HG03045 (cell line): ENCODE data around the gene ENOX1.
A peak's percentile ranks its signal among the peaks of the same experiment; 100 is the strongest.

Source experiments
- ATAC-seq: cut with Tn5 transposase; IDR thresholded peaks from one replicate; pipeline ENCODE4 v1.9.1; 2021; ENCODE audit warnings: mild to moderate bottlenecking, moderate library complexity; ENCODE audit not compliant: unreplicated experiment

The ENOX1 gene

GRCh38 chr13:43676320-43676719, 110.5 kb downstream of the ENOX1 start:
- peak; percentile 99 for ATAC-seq

DNA sequence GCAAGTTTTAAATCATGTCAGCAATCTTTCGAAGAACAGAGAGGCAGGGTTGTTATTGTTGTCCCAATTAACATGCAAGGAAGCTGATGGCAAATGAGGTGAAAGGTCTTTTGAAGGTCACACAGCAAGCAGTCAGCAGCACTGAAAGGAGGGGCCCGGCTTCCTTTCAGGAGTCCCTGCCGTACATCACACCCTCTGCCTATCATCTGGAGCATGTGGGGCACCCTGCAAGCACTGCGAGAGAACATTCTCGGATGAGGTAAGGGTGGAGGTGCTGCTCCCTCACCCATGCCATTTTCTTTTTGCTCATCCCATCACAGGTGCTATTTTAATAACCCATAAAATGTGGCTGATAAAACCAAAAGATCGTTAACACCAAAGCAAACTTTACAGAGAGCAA, 111.2 kb downstream of the ENOX1 start:
- no peak for ATAC-seq

- no peak for ATAC-seq
Measured at GRCh38 chr13:43669964-43670363, 116.8 kb downstream of the ENOX1 start.

- no peak for ATAC-seq
Measured at GRCh38 chr13:43669101-43669500, 117.7 kb downstream of the ENOX1 start.

GRCh38 chr13:43666403-43666802, 120.4 kb downstream of the ENOX1 start:
- ATAC-seq: no peak

GRCh38 chr13:43665388-43665787, 121.4 kb downstream of the ENOX1 start:
- no peak for ATAC-seq

GRCh38 chr13:43664700-43665191, 122.0 kb downstream of the ENOX1 start:
- ATAC-seq: no peak

- ATAC-seq: no peak
Measured at GRCh38 chr13:43663474-43664090, 123.2 kb downstream of the ENOX1 start.

- no peak for ATAC-seq
Measured at GRCh38 chr13:43662976-43663375, 123.8 kb downstream of the ENOX1 start.

- ATAC-seq: no peak
Measured at GRCh38 chr13:43661161-43661830, 125.5 kb downstream of the ENOX1 start.

- no peak for ATAC-seq
Measured at GRCh38 chr13:43657485-43657884, 129.3 kb downstream of the ENOX1 start.

DNA sequence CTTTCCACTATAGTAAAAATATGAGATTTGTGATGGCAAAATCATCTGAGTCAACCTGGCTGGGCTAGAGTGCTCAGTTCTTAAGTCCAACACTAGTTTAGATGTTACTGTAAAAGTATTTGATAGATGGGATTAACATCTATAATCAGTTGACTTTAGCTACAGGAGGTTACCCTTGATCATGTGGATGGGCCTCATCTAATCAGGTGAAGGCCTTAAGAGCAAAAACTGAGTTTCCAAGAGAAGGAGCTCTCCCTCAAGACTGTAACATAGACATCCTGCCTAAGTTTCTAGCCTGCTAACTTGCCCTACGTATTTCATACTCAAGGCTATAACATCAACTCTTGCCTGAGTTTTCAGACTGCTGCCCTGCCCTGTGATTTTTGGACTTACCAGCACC, 132.8 kb downstream of the ENOX1 start:
- ATAC-seq: no peak

GRCh38 chr13:43653395-43653794, 133.4 kb downstream of the ENOX1 start:
- ATAC-seq: no peak

- ATAC-seq: no peak
Measured at GRCh38 chr13:43652760-43653159, 134.0 kb downstream of the ENOX1 start.

DNA sequence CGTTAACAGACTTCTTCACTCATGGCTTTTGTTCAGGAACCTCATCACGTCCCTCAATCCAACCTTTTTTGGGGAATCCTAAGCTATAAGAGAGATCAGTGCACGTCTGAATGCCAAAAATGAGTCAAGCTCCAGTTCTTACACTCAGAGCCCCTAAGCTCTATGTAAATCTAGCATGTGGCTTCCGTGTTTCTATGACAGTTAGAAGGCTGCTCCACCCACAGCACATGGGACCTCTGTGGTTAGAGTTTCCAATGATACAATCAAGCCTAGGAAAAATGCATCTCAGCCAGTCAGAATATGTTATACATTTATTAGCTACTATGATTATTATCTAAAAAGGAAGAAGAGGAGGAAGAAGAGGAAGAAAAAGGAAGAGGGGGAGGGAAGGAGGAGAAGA, 135.9 kb downstream of the ENOX1 start:
- no peak for ATAC-seq

DNA sequence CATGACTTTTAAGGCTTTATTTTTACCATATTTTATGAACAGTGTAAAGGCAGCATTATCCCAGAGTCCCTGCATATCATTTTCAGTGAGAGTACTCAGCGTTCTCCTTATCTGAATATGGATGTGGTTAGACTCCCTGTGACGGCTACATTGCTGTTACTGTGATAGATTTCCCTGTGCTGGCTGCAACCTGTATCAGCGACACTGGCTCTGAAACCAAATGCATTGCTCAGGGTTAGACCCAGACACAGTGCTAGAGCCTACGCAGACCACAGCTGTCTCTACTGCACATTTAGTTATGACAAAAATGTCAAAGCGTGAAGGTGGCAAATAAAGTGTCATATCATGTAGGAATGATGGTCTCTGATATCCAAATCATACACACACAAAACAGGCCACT, 138.0 kb downstream of the ENOX1 start:
- no peak for ATAC-seq

GRCh38 chr13:43647471-43647870, 139.3 kb downstream of the ENOX1 start:
- no peak for ATAC-seq

DNA sequence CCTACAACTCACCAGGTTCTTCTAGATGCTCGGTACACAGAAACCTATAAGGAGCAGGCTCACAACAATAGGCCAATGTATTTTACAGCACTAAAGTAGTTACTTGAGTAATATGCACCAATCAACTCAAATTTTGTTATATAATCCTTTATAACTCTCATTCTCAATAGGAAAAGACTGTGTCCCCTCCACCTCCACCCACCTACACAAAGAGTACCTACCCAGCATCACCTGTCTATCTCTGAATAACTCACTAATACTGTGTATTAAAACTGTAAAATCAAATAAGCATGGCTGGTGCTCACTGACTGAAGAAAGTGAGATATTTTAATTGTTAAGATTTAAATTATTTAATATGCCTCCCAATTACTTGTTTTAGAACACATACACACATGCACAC, 146.3 kb downstream of the ENOX1 start:
- no peak for ATAC-seq

DNA sequence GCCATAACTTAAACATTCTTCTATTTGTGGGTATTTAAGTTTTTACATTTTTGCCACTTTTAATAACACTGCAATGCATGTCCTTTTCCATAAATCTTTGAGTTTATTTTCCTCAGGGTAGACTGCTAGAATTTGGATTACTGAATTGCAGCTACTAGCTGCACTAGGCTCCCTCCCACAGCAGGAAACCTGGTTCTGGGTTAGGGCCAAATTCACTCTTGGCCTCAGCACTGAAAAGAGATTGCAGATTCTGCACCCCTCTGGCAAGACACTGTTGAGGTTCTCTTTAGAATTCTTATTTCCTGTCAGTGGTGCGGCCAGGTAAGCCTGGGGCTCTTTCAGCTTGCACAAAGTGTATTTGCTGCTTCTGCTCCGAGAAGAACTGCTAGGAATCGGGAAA, 155.7 kb downstream of the ENOX1 start:
- ATAC-seq: no peak

DNA sequence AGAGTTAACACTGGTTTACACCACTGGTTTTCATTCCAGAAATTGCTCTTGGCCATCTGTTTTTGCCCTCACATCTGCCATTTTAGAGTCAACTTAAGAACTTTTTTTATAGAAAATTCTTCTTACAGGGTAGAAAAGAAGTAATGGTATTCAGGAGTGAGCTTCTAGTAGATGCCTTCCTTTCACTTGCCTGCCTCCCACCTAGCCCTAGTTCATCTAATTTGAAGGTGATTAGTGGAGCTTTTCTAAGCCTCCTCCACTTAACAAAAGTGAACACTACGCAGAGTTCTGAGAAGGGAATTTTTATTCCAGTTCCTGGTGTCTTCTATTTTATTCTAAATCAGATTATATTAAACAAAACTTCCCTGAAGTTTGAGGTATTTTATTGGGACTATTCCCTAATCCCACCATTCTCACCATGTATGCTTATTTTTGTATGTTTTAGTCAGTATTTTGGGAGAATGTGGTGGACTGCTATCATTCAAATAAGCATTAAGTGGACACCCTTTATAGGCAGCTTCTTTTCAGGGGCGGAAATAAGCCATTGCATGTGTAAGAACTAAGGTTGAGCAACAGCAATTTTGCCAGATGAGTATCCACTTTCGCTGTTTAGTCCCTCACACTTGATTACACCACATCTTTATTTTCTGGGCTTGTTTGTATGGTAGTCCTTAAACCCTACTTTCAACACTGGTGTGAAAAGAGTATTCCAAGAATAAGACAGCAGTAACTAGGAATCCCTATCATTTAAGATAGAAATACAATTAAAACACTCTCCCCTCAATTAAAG, 156.9 kb downstream of the ENOX1 start:
- ATAC-seq: no peak

DNA sequence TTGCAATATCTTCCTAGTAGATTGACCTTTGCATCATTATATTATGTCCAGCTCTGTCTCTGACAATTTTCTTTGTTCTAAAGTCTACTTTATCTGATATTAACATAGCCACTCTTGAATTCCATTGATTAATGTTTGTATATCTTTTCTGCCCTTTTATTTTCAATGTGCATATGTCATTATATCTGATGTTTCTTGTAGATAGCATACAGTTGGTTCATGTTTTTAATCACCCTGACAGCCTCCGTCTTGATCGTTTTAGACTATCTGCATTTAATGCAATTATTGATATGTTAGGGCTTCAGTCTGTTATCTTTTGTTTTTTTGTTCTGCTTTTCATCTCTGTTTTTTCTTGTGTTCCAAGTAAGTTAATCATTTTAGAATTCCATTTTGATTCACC, 159.8 kb downstream of the ENOX1 start:
- ATAC-seq: no peak

DNA sequence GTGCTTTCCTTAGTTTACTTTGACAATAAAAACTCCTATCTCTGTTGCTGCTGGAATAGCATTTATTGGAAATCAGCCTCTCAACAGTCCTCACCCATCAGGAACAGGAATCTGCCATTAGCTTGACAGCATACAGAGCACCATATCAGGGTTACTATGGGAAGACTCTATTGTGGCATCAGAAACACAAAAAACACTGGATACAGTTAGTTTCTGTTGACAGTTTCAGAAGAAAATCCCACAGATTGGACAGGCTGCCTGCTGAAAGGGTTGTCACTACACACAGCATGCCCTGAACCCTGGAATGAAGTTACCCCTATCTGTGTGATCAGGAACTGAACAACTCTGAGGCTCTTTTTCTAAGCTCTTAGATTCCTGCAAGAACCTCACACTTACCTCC, 172.7 kb downstream of the ENOX1 start:
- no peak for ATAC-seq
